A673 (cell line): ENCODE measurements around the gene ATP2A2. TPM values are rescaled to one million over a fixed set of nuclear protein-coding genes. Genes with fewer than 3 reads are reported as not detected.
A peak's percentile ranks its signal among the peaks of the same experiment; 100 is the strongest.

ENCODE experiments used
- BruUV-seq: library from RNA; stranded (reverse); fragments of 400-500 nt; replicated peaks from 2 replicates; lab custom pipeline; 2021; lab: Mats Ljungman, UMichigan
- CTCF ChIA-PET: fragments of 300-600 bp; sonication (Branson Sonifier 250); formaldehyde crosslinking; loops from one replicate; lab custom pipeline; 2022; ENCODE audit warnings: antibody characterized with exemption; lab: Charles Lee
- POLR2A ChIA-PET: fragments of 300-600 bp; sonication (Branson Sonifier 250); formaldehyde crosslinking; loops from one replicate; lab custom pipeline; 2022; ENCODE audit warnings: antibody characterized with exemption; ENCODE audit not compliant: low non-redundant PET; lab: Charles Lee
- DNase-seq: peaks from one replicate; pipeline ENCODE4 v3.0.0-alpha.2; 2015; ENCODE audit warnings: low spot score
- H3K27ac ChIP-seq: fragments of 200-600 bp; sonication (generic); 2 replicates; pipeline ENCODE4 v1.5.1; 2016; ENCODE audit warnings: mixed run types, low read depth, mild to moderate bottlenecking, mixed read lengths, antibody characterized with exemption, low read length; ENCODE audit not compliant: poor library complexity, severe bottlenecking
- H3K27me3 ChIP-seq: fragments of 200-600 bp; sonication (generic); replicated peaks from 2 replicates; pipeline ENCODE4 v1.6.1; 2017; ENCODE audit warnings: mixed run types, low read depth, mild to moderate bottlenecking, mixed read lengths, antibody characterized with exemption, low read length; ENCODE audit not compliant: insufficient read depth, poor library complexity
- H3K36me3 ChIP-seq: fragments of 200-600 bp; sonication (generic); 2 replicates; pipeline ENCODE4 v1.6.1; 2016; ENCODE audit warnings: mixed run types, mild to moderate bottlenecking, mixed read lengths, antibody characterized with exemption, low read length; ENCODE audit not compliant: insufficient read depth, poor library complexity, severe bottlenecking
- H3K4me1 ChIP-seq: fragments of 200-600 bp; sonication (generic); 2 replicates; pipeline ENCODE4 v1.6.1; 2017; ENCODE audit warnings: mixed run types, mild to moderate bottlenecking, mixed read lengths, antibody characterized with exemption, low read length; ENCODE audit not compliant: insufficient read depth, poor library complexity, severe bottlenecking
- H3K4me3 ChIP-seq: fragments of 200-600 bp; sonication (generic); 2 replicates; pipeline ENCODE4 v1.5.1; 2016; ENCODE audit warnings: low read depth, mixed run types, mild to moderate bottlenecking, mixed read lengths, low read length; ENCODE audit not compliant: poor library complexity, severe bottlenecking
- H3K9me3 ChIP-seq: fragments of 200-600 bp; sonication (generic); 2 replicates; pipeline ENCODE4 v1.6.1; 2016; ENCODE audit warnings: mixed run types, low read depth, mild to moderate bottlenecking, mixed read lengths, antibody characterized with exemption, low read length; ENCODE audit not compliant: poor library complexity, severe bottlenecking
- CTCF ChIP-seq: fragments of 300-800, 200-600 bp; sonication (generic); conservative IDR thresholded peaks from 2 replicates; pipeline ENCODE4 v1.5.1; 2017; ENCODE audit warnings: low read depth, mild to moderate bottlenecking, antibody characterized with exemption, low read length, moderate library complexity, mixed read lengths
- EZH2 ChIP-seq: fragments of 200-600 bp; sonication (generic); IDR thresholded peaks from 2 replicates; pipeline ENCODE4 v1.6.1; 2017; ENCODE audit warnings: borderline replicate concordance, low read depth, mild to moderate bottlenecking, mixed read lengths, antibody characterized with exemption, low read length; ENCODE audit not compliant: poor library complexity, severe bottlenecking
- intact Hi-C: fragments of 100-400 bp; cut with micrococcal nuclease; formaldehyde crosslinking; loops from one replicate; pipeline ENCODE4 v1.10.0; 2022; ENCODE audit not compliant: unreplicated experiment
- total RNA-seq: library from RNA; stranded (reverse); gene quantifications from 2 replicates; pipeline ENCODE4 v1.2.3, GENCODE V29; 2021

Gene ATP2A2
- total RNA-seq, 1 experiment from 2014 or later = 333 TPM

GRCh38 chr12:110349514-110350151 lies 68.6 kb downstream of the ATP2A2 start:
- no peak overlapping the region for H3K4me3 ChIP-seq
- TF ChIP-seq EZH2 (no peak), CTCF (no peak)
- DNase-seq = peak; percentile 49
- intact Hi-C loops = loop anchor here (5.0 kb wide), 1 partner anchor 247 kb away; no protein-coding TSS in a partner anchor
- no TSS peak for BruUV-seq
- peaks cover 45% of the 10 kb centered on the region for H3K36me3 ChIP-seq
- H3K27ac ChIP-seq = no peak overlapping the region
- H3K4me1 ChIP-seq = peaks cover 18% of the 10 kb centered on the region
- POLR2A ChIA-PET = interaction anchor here (1.0 kb wide), 1 partner anchor 19 kb away, joined by 3 read pairs; no protein-coding TSS in a partner anchor
- H3K27me3 ChIP-seq = no peaks in the 10 kb centered on the region
- no peaks in the 10 kb centered on the region for H3K9me3 ChIP-seq
- CTCF ChIA-PET = interaction anchor here (0.7 kb wide), 1 partner anchor 82 kb away, joined by 3 read pairs; no protein-coding TSS in a partner anchor

DNA sequence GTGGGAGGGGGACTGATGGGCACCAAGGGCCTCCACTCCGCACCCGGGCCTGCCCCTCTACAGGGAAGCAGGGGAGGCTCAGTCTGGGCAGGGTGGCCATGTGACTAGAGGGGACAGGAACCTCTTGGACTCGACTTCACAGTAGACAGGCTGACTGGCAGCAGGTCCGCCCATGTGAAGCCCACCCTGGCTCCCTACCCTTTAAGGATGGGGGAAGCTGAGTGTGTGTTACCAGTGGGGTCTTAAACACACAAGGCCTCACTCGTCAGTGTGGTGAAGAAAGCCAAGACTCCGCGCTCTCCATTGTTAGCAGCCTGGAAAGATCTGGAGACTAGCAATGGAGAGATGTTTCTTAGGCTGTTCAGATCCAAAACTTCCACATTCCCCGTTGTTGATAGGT lies 70.1 kb downstream of the ATP2A2 start:
- DNase-seq = no peak
- no peaks in the 10 kb centered on the region for H3K27me3 ChIP-seq
- peaks cover 30% of the 10 kb centered on the region for H3K36me3 ChIP-seq
- intact Hi-C loops = no loop called here
- H3K4me1 ChIP-seq = peaks cover 3% of the 10 kb centered on the region
- ChIA-PET POLR2A (no interaction called here), CTCF (no interaction called here)
- no peak overlapping the region for H3K4me3 ChIP-seq
- BruUV-seq = no TSS peak
- no peak overlapping the region for H3K27ac ChIP-seq
- no peaks in the 10 kb centered on the region for H3K9me3 ChIP-seq
- TF ChIP-seq EZH2 (no peak), CTCF (no peak)

DNA sequence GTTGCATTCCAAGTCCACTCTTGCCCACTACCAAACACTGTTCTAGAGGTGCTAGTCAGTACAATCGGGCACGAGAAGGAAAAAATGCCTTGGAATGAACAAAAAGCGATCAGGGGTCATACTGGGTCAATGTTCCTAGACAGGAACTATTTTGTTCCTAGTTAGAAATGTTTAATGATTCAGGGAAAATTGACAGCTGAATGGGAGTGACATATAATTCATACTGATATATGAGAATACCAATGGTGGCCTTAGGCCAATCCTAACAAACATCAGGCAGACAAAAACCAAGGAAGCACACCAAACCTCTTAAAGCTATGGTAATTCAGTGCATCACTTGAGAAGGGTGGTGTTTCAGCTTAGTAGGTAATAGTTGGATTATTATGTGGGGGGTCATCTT lies 71.4 kb downstream of the ATP2A2 start:
- Histone ChIP-seq H3K4me3 (no peak overlapping the region), H3K36me3 (peaks cover 17% of the 10 kb centered on the region), H3K27me3 (no peaks in the 10 kb centered on the region), H3K4me1 (no peaks in the 10 kb centered on the region), H3K27ac (no peak overlapping the region), H3K9me3 (no peaks in the 10 kb centered on the region)
- ChIA-PET POLR2A (no interaction called here), CTCF (no interaction called here)
- BruUV-seq = no TSS peak
- no peak for DNase-seq
- TF ChIP-seq EZH2 (no peak), CTCF (no peak)
- intact Hi-C loops = no loop called here
